CD4-positive, alpha-beta T cell treated with Interleukin-4 for 1 hour (primary cell): ENCODE measurements around the gene TEPSIN.

Experiments used
- DNase-seq, 2 donors: peaks; one replicate each; pipeline ENCODE4 v3.0.0-alpha.2; 2020 to 2022

Gene TEPSIN

GRCh38 chr17:81180836-81181810 is 57.7 kb downstream of the TEPSIN start:
- no peak for DNase-seq

GRCh38 chr17:81179861-81180260 is 59.0 kb downstream of the TEPSIN start:
- DNase-seq = no peak

- no peak for DNase-seq
Measured at GRCh38 chr17:81179220-81179619, 59.6 kb downstream of the TEPSIN start.
